Gastrocnemius medialis (tissue), 4 donors: ENCODE data around the gene DDAH1.

Source experiments
- POLR2A ChIP-seq, 2 donors: fragments of 450-650 bp; IDR thresholded peaks; one replicate each; pipeline ENCODE4 v1.6.1; 2017; ENCODE audit warnings: antibody characterized with exemption in 2 of 2, mild to moderate bottlenecking in 2 of 2, moderate library complexity in 2 of 2
- TF ChIP-seq, protein P1 (sequence below), 5 experiments: fragments of 450-650 bp in 3 of 5; fragments of 200-600 bp in 2 of 5; sonication (generic) in 2 of 5; IDR thresholded peaks in 4 of 5; conservative IDR thresholded peaks in 1 of 5; 1 replicate in 4 of 5; 2 replicates in 1 of 5; pipeline ENCODE4 v1.5.1; 2016 to 2019; ENCODE audit warnings: antibody characterized with exemption in 5 of 5, mild to moderate bottlenecking in 3 of 5, moderate library complexity in 3 of 5

DNA sequence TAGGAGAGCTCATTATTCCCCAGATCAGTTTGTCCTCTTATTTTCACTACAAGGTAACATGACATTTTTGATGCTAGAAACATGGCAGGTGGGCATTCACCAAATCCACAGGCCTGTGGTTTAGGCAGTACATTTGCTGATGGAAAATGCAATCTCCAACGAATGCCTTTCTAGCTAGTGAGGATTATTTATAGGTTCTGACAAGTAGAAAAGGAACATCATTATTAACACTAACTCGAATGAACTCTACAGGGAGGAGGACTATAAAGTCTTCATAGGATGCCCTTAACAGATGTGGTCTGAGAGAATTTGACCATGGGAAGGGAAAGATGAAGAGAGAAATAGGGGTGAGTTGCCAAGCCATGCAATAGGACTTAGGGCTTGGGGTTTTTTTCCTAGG is 117.1 kb downstream of the DDAH1 start:
- TF ChIP-seq, protein P1, sequence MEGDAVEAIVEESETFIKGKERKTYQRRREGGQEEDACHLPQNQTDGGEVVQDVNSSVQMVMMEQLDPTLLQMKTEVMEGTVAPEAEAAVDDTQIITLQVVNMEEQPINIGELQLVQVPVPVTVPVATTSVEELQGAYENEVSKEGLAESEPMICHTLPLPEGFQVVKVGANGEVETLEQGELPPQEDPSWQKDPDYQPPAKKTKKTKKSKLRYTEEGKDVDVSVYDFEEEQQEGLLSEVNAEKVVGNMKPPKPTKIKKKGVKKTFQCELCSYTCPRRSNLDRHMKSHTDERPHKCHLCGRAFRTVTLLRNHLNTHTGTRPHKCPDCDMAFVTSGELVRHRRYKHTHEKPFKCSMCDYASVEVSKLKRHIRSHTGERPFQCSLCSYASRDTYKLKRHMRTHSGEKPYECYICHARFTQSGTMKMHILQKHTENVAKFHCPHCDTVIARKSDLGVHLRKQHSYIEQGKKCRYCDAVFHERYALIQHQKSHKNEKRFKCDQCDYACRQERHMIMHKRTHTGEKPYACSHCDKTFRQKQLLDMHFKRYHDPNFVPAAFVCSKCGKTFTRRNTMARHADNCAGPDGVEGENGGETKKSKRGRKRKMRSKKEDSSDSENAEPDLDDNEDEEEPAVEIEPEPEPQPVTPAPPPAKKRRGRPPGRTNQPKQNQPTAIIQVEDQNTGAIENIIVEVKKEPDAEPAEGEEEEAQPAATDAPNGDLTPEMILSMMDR (IDR thresholded peaks at IDR 0.05 in 4 of 5, conservative IDR thresholded peaks at IDR 0.05 in 1 of 5), result no peak
- no peak for TF ChIP-seq POLR2A (IDR thresholded peaks at IDR 0.05)
